Measurements from ENCODE around the gene SAMD4B. TPM values are rescaled to one million over a fixed set of nuclear protein-coding genes. Genes with fewer than 3 reads are reported as not detected.

SAMD4B gene
- total RNA-seq, 1 donor from 2014 or later, result 82.9 TPM

GRCh38 chr19:39386557-39386956 lies 44.3 kb downstream of the SAMD4B start:
- Mint-ChIP-seq H3K4me3 (ENCODE audit: unreplicated experiment) (no peak overlapping the region), H3K36me3 (ENCODE audit: low read depth) (peaks cover 31% of the 10 kb centered on the region)

GRCh38 chr19:39388657-39389056 lies 46.4 kb downstream of the SAMD4B start:
- Mint-ChIP-seq H3K27me3 (ENCODE audit: low read depth) (no peaks in the 10 kb centered on the region), H3K9me3 (ENCODE audit: low read depth) (no peaks in the 10 kb centered on the region), H3K4me3 (ENCODE audit: unreplicated experiment) (no peak overlapping the region), H3K36me3 (ENCODE audit: low read depth) (peaks cover 20% of the 10 kb centered on the region), H3K4me1 (ENCODE audit: low read depth) (peaks cover 29% of the 10 kb centered on the region), H3K27ac (ENCODE audit: unreplicated experiment) (peak overlapping the region; percentile 52)
- TF ChIP-seq, protein P1, sequence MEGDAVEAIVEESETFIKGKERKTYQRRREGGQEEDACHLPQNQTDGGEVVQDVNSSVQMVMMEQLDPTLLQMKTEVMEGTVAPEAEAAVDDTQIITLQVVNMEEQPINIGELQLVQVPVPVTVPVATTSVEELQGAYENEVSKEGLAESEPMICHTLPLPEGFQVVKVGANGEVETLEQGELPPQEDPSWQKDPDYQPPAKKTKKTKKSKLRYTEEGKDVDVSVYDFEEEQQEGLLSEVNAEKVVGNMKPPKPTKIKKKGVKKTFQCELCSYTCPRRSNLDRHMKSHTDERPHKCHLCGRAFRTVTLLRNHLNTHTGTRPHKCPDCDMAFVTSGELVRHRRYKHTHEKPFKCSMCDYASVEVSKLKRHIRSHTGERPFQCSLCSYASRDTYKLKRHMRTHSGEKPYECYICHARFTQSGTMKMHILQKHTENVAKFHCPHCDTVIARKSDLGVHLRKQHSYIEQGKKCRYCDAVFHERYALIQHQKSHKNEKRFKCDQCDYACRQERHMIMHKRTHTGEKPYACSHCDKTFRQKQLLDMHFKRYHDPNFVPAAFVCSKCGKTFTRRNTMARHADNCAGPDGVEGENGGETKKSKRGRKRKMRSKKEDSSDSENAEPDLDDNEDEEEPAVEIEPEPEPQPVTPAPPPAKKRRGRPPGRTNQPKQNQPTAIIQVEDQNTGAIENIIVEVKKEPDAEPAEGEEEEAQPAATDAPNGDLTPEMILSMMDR (IDR thresholded peaks at IDR 0.05), result no peak
- DNase-seq (ENCODE audit: low spot score), result no peak

More at GRCh38 chr19:39386557-39386956, 44.3 kb downstream of the SAMD4B start:
- Mint-ChIP-seq H3K27me3 (ENCODE audit: low read depth) (no peaks in the 10 kb centered on the region), H3K27ac (ENCODE audit: unreplicated experiment) (peak overlapping the region; percentile 70), H3K4me1 (ENCODE audit: low read depth) (peaks cover 21% of the 10 kb centered on the region), H3K9me3 (ENCODE audit: low read depth) (no peaks in the 10 kb centered on the region)
- no peak for DNase-seq (ENCODE audit: low spot score)
- TF ChIP-seq, protein P1 (IDR thresholded peaks at IDR 0.05), result no peak

GRCh38 chr19:39389631-39390414 lies 47.6 kb downstream of the SAMD4B start:
- TF ChIP-seq, protein P1 (IDR thresholded peaks at IDR 0.05), result no peak
- no peak for DNase-seq (ENCODE audit: low spot score)
- Mint-ChIP-seq H3K4me1 (ENCODE audit: low read depth) (peaks cover 29% of the 10 kb centered on the region), H3K36me3 (ENCODE audit: low read depth) (peaks cover 20% of the 10 kb centered on the region), H3K27me3 (ENCODE audit: low read depth) (no peaks in the 10 kb centered on the region), H3K4me3 (ENCODE audit: unreplicated experiment) (peak overlapping the region; percentile 97), H3K27ac (ENCODE audit: unreplicated experiment) (peak overlapping the region; percentile 98), H3K9me3 (ENCODE audit: low read depth) (no peaks in the 10 kb centered on the region)

GRCh38 chr19:39390451-39390750 lies 48.2 kb downstream of the SAMD4B start:
- no peaks in the 10 kb centered on the region for H3K9me3 Mint-ChIP-seq (ENCODE audit: low read depth)
- H3K27me3 Mint-ChIP-seq (ENCODE audit: low read depth), result no peaks in the 10 kb centered on the region
- H3K36me3 Mint-ChIP-seq (ENCODE audit: low read depth), result peaks cover 24% of the 10 kb centered on the region
- TF ChIP-seq, protein P1 (IDR thresholded peaks at IDR 0.05), result no peak
- H3K4me3 Mint-ChIP-seq (ENCODE audit: unreplicated experiment), result peak overlapping the region; percentile 97
- peaks cover 29% of the 10 kb centered on the region for H3K4me1 Mint-ChIP-seq (ENCODE audit: low read depth)
- peak overlapping the region; percentile 98 for H3K27ac Mint-ChIP-seq (ENCODE audit: unreplicated experiment)
- no peak for DNase-seq (ENCODE audit: low spot score)

- H3K36me3 Mint-ChIP-seq (ENCODE audit: low read depth), result peaks cover 23% of the 10 kb centered on the region
- H3K4me3 Mint-ChIP-seq (ENCODE audit: unreplicated experiment), result peak within 1 kb of the TSS; percentile 97
- no peaks in the 10 kb centered on the region for H3K9me3 Mint-ChIP-seq (ENCODE audit: low read depth)
- TF ChIP-seq, protein P1 (IDR thresholded peaks at IDR 0.05), result peak; percentile 26
- peak within 1 kb of the TSS; percentile 98 for H3K27ac Mint-ChIP-seq (ENCODE audit: unreplicated experiment)
- no peak for DNase-seq (ENCODE audit: low spot score)
- peaks cover 29% of the 10 kb centered on the region for H3K4me1 Mint-ChIP-seq (ENCODE audit: low read depth)
- H3K27me3 Mint-ChIP-seq (ENCODE audit: low read depth), result no peaks in the 10 kb centered on the region
Measured at GRCh38 chr19:39390751-39391437, 48.7 kb downstream of the SAMD4B start, which contains the start of the genes MED29 and PAF1. MED29 (plus strand) TSS chr19:39391378; CDS start chr19:39391423, 45 bp downstream. PAF1 (minus strand) TSS chr19:39391106; CDS start chr19:39390864, 242 bp downstream.
